NCI-H510A treated with DMSO at 0.1 percent for 48 hours (cell line): ENCODE results near the gene MRPS5.

ENCODE experiments used
- DNase-seq: peaks from one replicate; lab custom pipeline; 2025; lab: John Stamatoyannopoulos, UW

Gene MRPS5

GRCh38 chr2:95060446-95061118, 61.0 kb downstream of the MRPS5 start:
- no peak for DNase-seq

GRCh38 chr2:95059656-95060370, 61.8 kb downstream of the MRPS5 start:
- DNase-seq = no peak

GRCh38 chr2:95058989-95059641, 62.5 kb downstream of the MRPS5 start:
- DNase-seq = no peak

- DNase-seq = no peak
Observed at GRCh38 chr2:95058466-95058988, 63.1 kb downstream of the MRPS5 start.

GRCh38 chr2:95057535-95058370, 63.9 kb downstream of the MRPS5 start:
- no peak for DNase-seq

GRCh38 chr2:95056461-95057459, 64.8 kb downstream of the MRPS5 start:
- no peak for DNase-seq

- DNase-seq = no peak
Observed at GRCh38 chr2:95056044-95056443, 65.6 kb downstream of the MRPS5 start.

GRCh38 chr2:95055262-95055661, 66.3 kb downstream of the MRPS5 start:
- no peak for DNase-seq

- DNase-seq = no peak
Observed at GRCh38 chr2:95054016-95054415, 67.6 kb downstream of the MRPS5 start.

- no peak for DNase-seq
Observed at GRCh38 chr2:95053543-95053942, 68.1 kb downstream of the MRPS5 start.

GRCh38 chr2:95052804-95053479, 68.7 kb downstream of the MRPS5 start:
- no peak for DNase-seq

GRCh38 chr2:95052307-95052706, 69.3 kb downstream of the MRPS5 start:
- DNase-seq = no peak

GRCh38 chr2:95051626-95052025, 70.0 kb downstream of the MRPS5 start:
- DNase-seq = no peak

GRCh38 chr2:95050385-95051300, 71.0 kb downstream of the MRPS5 start:
- no peak for DNase-seq

GRCh38 chr2:95049961-95050360, 71.6 kb downstream of the MRPS5 start:
- DNase-seq = no peak

GRCh38 chr2:95049683-95049955, 72.0 kb downstream of the MRPS5 start:
- DNase-seq = no peak

GRCh38 chr2:95048825-95049682, 72.6 kb downstream of the MRPS5 start:
- no peak for DNase-seq
